ENCODE data around the gene EYS.

DNA sequence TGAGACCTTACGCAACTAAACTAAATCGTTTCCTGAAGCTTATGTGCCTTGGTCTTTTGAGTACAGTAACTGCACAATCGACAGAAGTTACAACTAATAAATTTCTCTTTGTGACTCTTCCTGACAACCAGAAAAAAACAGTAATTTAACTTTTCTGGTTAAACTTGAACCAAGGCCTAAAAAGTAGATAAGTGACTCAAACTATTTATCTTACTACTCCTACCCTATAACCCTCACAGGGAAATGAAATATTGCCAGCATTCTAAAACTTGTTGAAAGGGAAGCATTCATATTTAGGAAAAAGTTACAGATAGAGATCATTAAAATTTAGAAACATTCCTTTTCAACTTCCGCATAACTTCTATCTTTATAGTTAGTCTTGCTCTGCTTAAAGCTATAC lies 1034.4 kb downstream of the EYS start:
- TF ChIP-seq, protein P1, sequence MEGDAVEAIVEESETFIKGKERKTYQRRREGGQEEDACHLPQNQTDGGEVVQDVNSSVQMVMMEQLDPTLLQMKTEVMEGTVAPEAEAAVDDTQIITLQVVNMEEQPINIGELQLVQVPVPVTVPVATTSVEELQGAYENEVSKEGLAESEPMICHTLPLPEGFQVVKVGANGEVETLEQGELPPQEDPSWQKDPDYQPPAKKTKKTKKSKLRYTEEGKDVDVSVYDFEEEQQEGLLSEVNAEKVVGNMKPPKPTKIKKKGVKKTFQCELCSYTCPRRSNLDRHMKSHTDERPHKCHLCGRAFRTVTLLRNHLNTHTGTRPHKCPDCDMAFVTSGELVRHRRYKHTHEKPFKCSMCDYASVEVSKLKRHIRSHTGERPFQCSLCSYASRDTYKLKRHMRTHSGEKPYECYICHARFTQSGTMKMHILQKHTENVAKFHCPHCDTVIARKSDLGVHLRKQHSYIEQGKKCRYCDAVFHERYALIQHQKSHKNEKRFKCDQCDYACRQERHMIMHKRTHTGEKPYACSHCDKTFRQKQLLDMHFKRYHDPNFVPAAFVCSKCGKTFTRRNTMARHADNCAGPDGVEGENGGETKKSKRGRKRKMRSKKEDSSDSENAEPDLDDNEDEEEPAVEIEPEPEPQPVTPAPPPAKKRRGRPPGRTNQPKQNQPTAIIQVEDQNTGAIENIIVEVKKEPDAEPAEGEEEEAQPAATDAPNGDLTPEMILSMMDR (IDR thresholded peaks at IDR 0.05; ENCODE audit: low read depth, low read length, poor library complexity, severe bottlenecking) = no peak
- no peak for TF ChIP-seq EZH2phosphoT487 (IDR thresholded peaks at IDR 0.05; ENCODE audit: borderline replicate concordance, low read length)
